Measurements from ENCODE around the gene PLEKHG4. TPM values are rescaled to one million over a fixed set of nuclear protein-coding genes. Genes with fewer than 3 reads are reported as not detected.

PLEKHG4 gene
- total RNA-seq, 2 donors from 2014 or later: 7.7 to 57.8 TPM

DNA sequence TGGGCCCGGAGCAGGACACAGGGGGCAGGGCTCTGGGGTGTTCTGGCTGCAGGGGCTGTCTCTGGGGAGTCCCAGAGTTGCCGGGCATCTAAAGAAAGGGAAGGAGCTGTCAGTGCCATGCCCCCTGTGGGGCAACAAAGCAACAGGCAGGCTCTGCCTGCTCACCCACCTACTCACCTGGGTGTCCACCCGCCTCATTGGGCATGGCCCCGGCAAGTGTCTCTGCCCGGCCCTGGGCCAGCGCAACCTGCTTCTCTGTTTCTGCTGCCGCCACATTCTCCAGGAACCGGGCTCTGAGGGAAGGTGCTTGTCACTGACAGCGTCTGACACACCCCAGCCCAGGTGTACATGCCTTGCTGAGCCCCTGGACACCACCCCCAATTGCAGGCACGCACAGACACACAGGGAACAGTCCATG is 45.1 kb upstream of the PLEKHG4 start:
- Histone ChIP-seq H3K9me3 (no peaks in the 10 kb centered on the region), H3K36me3 (peaks cover 3 to 17% of the 10 kb centered on the region in 2 donors), H3K4me3 (no peak overlapping the region), H3K4me1 (replicated peaks) (no peaks in the 10 kb centered on the region), H3K27me3 (replicated peaks; ENCODE audit: insufficient read depth) (no peaks in the 10 kb centered on the region), H3K27ac (no peak overlapping the region)
- TF ChIP-seq POLR2A (IDR thresholded peaks at IDR 0.05) (no peak), POLR2AphosphoS5 (IDR thresholded peaks at IDR 0.05) (no peak)
- TF ChIP-seq, protein P1, sequence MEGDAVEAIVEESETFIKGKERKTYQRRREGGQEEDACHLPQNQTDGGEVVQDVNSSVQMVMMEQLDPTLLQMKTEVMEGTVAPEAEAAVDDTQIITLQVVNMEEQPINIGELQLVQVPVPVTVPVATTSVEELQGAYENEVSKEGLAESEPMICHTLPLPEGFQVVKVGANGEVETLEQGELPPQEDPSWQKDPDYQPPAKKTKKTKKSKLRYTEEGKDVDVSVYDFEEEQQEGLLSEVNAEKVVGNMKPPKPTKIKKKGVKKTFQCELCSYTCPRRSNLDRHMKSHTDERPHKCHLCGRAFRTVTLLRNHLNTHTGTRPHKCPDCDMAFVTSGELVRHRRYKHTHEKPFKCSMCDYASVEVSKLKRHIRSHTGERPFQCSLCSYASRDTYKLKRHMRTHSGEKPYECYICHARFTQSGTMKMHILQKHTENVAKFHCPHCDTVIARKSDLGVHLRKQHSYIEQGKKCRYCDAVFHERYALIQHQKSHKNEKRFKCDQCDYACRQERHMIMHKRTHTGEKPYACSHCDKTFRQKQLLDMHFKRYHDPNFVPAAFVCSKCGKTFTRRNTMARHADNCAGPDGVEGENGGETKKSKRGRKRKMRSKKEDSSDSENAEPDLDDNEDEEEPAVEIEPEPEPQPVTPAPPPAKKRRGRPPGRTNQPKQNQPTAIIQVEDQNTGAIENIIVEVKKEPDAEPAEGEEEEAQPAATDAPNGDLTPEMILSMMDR (IDR thresholded peaks at IDR 0.05): no peak
- intact Hi-C loops (cut with DNase I): no loop called here
- WGBS: 90% methylated on average over 10 of the region's 10 CpGs
- DNase-seq (ENCODE audit: low spot score): no peak

DNA sequence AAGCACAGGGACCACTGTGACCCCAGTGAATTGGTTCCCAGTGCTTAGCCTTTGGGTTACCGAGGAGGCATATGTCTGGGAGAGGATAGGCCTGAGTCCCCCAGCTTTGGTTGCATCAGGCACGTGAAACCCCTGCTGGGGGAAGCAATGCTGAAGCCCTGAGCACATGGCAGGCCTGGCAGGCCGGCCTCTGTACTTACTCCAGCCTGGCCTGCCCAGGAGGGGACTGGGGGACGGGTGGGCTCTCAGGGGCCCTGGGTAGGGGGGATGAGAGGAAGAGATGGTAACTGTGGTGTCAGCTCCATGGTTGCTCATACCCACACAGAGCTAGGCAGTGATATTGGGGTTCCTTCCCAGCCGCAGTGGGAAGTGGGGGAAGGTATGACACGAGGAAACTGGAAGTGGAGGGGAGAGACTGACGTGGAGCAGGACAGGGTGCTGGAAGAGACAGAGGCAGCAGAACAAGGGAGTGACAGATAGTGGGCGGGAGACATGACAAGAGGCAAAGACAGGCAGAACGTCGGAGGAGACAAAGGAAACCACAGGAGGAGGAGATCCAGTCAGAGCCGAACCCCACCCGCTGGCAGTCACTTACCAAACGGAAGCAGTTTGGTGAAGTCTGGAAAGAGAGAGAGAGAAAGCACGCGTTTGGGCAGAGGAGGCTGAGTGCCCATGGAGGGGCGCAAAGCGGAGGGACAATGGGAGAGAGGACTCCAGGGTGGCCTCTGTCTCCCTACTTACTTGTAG is 43.3 kb upstream of the PLEKHG4 start:
- no peak overlapping the region for H3K4me3 ChIP-seq

DNA sequence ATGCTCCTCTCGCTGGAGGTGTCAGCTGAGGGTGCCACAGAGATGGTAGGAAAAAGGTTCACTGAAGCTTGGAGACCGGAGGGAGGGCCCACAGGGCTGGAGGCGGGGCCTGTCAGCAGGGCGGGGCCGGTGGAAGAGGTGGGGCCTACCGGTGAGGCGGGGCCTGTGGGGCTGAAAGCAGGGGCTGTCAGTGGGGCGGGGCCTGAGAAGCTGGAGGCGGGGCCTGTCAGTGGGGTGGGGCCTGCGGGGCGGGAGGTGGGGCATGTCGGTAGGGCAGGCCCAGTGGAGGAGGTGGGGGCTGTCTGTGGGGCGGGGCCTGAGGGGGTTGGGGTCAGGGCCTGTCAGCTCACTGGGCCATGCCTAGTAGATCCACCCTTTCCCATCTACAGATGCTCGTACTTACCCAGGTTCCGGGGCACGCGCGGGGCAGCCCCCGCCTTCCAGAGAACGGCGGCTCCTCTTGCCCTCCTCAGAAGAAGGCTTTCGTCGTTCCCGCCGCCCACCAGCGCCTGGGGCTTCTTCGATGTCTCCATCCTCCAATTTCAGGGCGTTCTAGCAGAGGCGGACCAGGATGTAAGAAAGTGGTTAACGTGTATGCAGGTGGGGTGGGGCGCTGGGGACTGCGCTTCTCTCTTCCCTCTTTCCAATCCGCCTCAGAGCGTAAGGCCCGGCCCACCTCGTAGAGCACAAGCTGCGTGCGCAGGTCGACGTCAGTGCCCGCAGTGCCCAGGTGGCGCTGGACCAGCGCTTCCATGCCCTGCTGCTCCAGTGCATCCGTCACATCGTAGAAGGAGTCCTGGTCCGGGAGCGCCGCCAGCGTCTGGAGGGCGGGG is 42.6 kb upstream of the PLEKHG4 start:
- no peaks in the 10 kb centered on the region for H3K36me3 ChIP-seq

More for the DNA sequence above, 43.3 kb upstream of the PLEKHG4 start:
- no peak for DNase-seq (ENCODE audit: low spot score)
- H3K36me3 ChIP-seq: peaks cover 0 to 3% of the 10 kb centered on the region in 2 donors
- intact Hi-C loops (cut with DNase I): no loop called here
- 80% methylated on average over 17 of the region's 17 CpGs for WGBS
- no peak overlapping the region for H3K27ac ChIP-seq
- TF ChIP-seq, protein P1 (IDR thresholded peaks at IDR 0.05): no peak
- no peak for TF ChIP-seq POLR2AphosphoS5 (IDR thresholded peaks at IDR 0.05)
- no peak for TF ChIP-seq POLR2A (IDR thresholded peaks at IDR 0.05)
- H3K4me1 ChIP-seq (replicated peaks): peaks cover 7% of the 10 kb centered on the region
- H3K27me3 ChIP-seq (replicated peaks; ENCODE audit: insufficient read depth): no peaks in the 10 kb centered on the region
- no peaks in the 10 kb centered on the region for H3K9me3 ChIP-seq

DNA sequence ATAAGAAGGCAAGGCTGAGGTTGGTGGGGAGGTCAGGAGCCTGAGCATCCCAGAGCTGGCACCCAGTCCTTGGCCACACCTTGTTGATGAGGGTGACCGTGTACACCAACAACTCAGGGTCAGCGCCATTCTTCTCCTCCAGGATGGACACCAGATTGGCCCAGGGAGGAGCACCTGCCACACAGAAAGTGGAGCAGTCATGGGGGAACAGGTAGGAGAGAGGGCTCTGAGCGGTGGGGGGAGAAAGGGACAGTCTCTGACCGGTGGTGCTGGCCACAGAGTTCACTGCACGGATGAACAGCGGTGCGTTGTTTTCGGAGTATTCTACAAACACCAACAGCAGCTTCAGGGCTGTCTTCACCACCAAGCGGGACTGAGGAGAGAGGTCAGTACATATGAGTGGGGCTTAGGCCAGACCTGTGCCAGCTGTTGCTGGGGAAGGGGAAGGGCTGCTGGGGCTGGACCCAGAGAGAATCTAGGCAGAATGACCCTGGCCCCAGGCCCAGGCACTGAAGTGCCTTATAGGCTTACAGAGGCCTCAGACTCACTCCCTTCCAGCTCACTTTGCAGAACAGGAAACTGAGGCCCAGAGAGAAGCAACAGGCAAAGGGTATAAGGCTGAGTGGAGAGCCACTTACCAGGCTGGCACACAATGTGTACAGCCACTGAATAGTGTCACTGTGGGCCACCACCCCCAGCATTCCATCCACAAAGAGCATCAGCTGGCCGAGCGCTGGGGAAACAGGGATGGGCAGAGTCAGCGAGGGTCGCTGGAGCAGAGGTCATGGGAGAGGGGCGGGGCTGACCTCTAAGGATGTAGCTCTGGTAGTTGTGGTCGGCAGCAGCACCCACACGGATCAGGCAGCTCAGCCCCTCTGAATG is 41.7 kb upstream of the PLEKHG4 start:
- WGBS: 79% methylated on average over 16 of the region's 16 CpGs
- no peak for DNase-seq (ENCODE audit: low spot score)
- Histone ChIP-seq H3K27ac (no peak overlapping the region), H3K4me1 (replicated peaks) (peaks cover 17% of the 10 kb centered on the region), H3K36me3 (no peaks in the 10 kb centered on the region), H3K27me3 (replicated peaks; ENCODE audit: insufficient read depth) (no peaks in the 10 kb centered on the region), H3K4me3 (no peak overlapping the region), H3K9me3 (no peaks in the 10 kb centered on the region)
- intact Hi-C loops (cut with DNase I): no loop called here
- TF ChIP-seq POLR2AphosphoS5 (IDR thresholded peaks at IDR 0.05) (no peak), POLR2A (IDR thresholded peaks at IDR 0.05) (no peak)
- TF ChIP-seq, protein P1 (IDR thresholded peaks at IDR 0.05): no peak

More for the DNA sequence above, 42.6 kb upstream of the PLEKHG4 start:
- no peak overlapping the region for H3K27ac ChIP-seq
- DNase-seq (ENCODE audit: low spot score): no peak
- WGBS: 71% methylated on average over 48 of the region's 50 CpGs
- no peaks in the 10 kb centered on the region for H3K27me3 ChIP-seq (replicated peaks; ENCODE audit: insufficient read depth)
- H3K4me3 ChIP-seq: no peak overlapping the region
- TF ChIP-seq, protein P1 (IDR thresholded peaks at IDR 0.05): no peak
- TF ChIP-seq POLR2AphosphoS5 (IDR thresholded peaks at IDR 0.05): no peak
- no peak for TF ChIP-seq POLR2A (IDR thresholded peaks at IDR 0.05)
- H3K4me1 ChIP-seq (replicated peaks): peaks cover 14% of the 10 kb centered on the region
- H3K9me3 ChIP-seq: no peaks in the 10 kb centered on the region
- intact Hi-C loops (cut with DNase I): no loop called here
